ENCODE results near the gene ANKRD28. TPM values are rescaled to one million over a fixed set of nuclear protein-coding genes. Genes with fewer than 3 reads are reported as not detected.

ANKRD28 gene
- total and polyA plus RNA-seq, 2 of the 4 experiments (the other 2 are of a cell fraction) = 52.6 to 211 TPM

DNA sequence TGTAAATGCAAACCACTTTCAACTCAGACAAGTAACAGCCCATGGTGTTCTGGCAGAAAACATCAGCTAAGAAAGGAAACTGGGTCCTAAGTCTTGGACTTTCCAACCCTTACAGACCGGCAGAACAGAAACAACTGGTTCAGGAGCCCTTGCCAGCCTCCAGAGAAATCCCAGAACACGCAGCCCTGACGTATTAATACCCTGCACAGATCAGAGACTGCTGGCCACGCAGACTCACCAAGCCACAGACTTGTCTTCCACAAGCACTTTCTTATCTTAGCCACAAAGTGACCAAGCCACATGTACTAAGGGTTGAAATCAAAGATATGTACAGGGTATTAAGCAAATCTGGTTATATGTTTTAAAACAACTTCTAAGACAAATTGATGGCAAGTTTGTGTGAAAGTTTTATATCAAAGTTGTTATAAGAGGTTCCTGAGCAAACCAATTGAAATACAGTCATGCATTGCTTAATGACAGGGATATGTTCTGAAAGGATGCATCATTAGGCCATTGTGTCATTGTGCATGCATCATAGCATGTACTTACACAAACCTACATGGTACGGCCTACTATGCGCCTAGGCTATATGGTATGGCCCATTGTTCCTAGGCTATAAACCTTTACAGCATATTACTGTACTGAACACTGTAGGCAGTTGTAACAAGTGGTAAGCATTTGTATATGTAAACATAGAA lies 159.4 kb downstream of the ANKRD28 start:
- ChIA-PET POLR2A (ENCODE audit: unreplicated experiment) (no interaction called here), CTCF (no interaction called here)
- H3K4me2 ChIP-seq (ENCODE audit: low read depth, low read length) = no peak overlapping the region
- H3K4me3 ChIP-seq (ENCODE audit: insufficient read depth, low read depth, low read length) = no peak overlapping the region
- H2BK5ac ChIP-seq (ENCODE audit: low read depth, low read length, poor library complexity, severe bottlenecking) = peak overlapping the region; percentile 61
- peak overlapping the region; percentile 78 for H2BK120ac ChIP-seq (ENCODE audit: low read depth, low read length)
- no CpG with 5 or more reads among the region's 6 CpGs for WGBS, 2 experiments (ENCODE audit: extremely low coverage in 2 of 2, insufficient read length in 1 of 2)
- intact Hi-C loops (cut with micrococcal nuclease) = loop anchor here (10.0 kb wide), 1 partner anchor 606 kb away; no protein-coding TSS in a partner anchor
- TF ChIP-seq RFX5 (IDR thresholded peaks at IDR 0.05; ENCODE audit: low read depth, low read length) (no peak), CEBPB (IDR thresholded peaks at IDR 0.05; ENCODE audit: low read depth, low read length) (peak; percentile 85)
- H3K79me1 ChIP-seq (ENCODE audit: low read depth in 1 of 2, low read length in 2 of 2) = peaks cover 8 to 26% of the 10 kb centered on the region in 2 experiments; a peak in 3 of 4 replicates
- peak overlapping the region; percentile 55 for H4K91ac ChIP-seq (ENCODE audit: insufficient read depth, low read depth, low read length)
- H3K4me1 ChIP-seq (ENCODE audit: control insufficient read depth, insufficient read depth, low read length) = peaks cover 25% of the 10 kb centered on the region
- H3K9me3 ChIP-seq (ENCODE audit: control insufficient read depth, insufficient read depth, low read length) = no peaks in the 10 kb centered on the region
- DNase-seq = peak; percentile 57
- no peak overlapping the region for H2AK9ac ChIP-seq (replicated peaks; ENCODE audit: low read depth, low read length, poor library complexity)
- peak overlapping the region; percentile 2; the same call in 2 of the 3 replicates for H2BK15ac ChIP-seq (ENCODE audit: low read depth, low read length)
- H3K14ac ChIP-seq (replicated peaks; ENCODE audit: low read depth, low read length) = peak overlapping the region; percentile 8; the same call in 1 of the 2 replicates
- H4K8ac ChIP-seq (ENCODE audit: low read depth in 2 of 2, low read length in 2 of 2) = peak overlapping the region in 1 of 2 experiments; percentile 53; a peak in 2 of 4 replicates
- H2BK20ac ChIP-seq (ENCODE audit: low read depth, low read length) = peak overlapping the region; percentile 77
- peak overlapping the region; percentile 8; the same call in 1 of the 2 replicates for H3K4ac ChIP-seq (ENCODE audit: low read depth, low read length)
- H3K9ac ChIP-seq (ENCODE audit: low read depth, low read length) = no peak overlapping the region
- no peaks in the 10 kb centered on the region for H3K27me3 ChIP-seq (ENCODE audit: control insufficient read depth, insufficient read depth, low read length)
- dilution Hi-C loops (cut with HindIII; ENCODE audit: low sequenced_read_pairs, unreplicated experiment) = no loop called here
- no peak for ATAC-seq (ENCODE audit: low read depth)
- no peak overlapping the region for H3K56ac ChIP-seq (ENCODE audit: extremely low read depth, insufficient read depth, low read length)
- H3K36me3 ChIP-seq (ENCODE audit: control insufficient read depth, insufficient read depth, low read length) = no peaks in the 10 kb centered on the region
- no peak overlapping the region for H3K27ac ChIP-seq (ENCODE audit: insufficient read depth, low read length)
- no peak overlapping the region for H2AFZ ChIP-seq (replicated peaks; ENCODE audit: low read length, poor library complexity)
- no TSS peak for BruUV-seq (replicated peaks)
- no peaks in the 10 kb centered on the region for H4K20me1 ChIP-seq (ENCODE audit: insufficient read depth, low read length)
- no peak overlapping the region for H3K23ac ChIP-seq (ENCODE audit: low read depth, low read length)
- no peak overlapping the region; the same call in 1 of the 2 replicates for H2AK5ac ChIP-seq (ENCODE audit: low read depth, low read length)
- peaks cover 15% of the 10 kb centered on the region for H3K9me1 ChIP-seq (ENCODE audit: insufficient read depth, low read length)
- in situ Hi-C loops (cut with MboI; ENCODE audit: low sequenced_read_pairs) = loop anchor here (25.0 kb wide), 2 partner anchors 424 to 599 kb away; no protein-coding TSS in a partner anchor
- H3K18ac ChIP-seq (ENCODE audit: low read depth, low read length) = peak overlapping the region; percentile 38; the same call in 1 of the 2 replicates
- no peak overlapping the region; the same call in 1 of the 2 replicates for H4K5ac ChIP-seq (ENCODE audit: low read depth, low read length)

Measured in IMR-90 (cell line).